Stomach (tissue), 4 donors: ENCODE data around the gene CNOT11.

Experiments
- CTCF ChIP-seq, 7 experiments: fragments of 450-650 bp in 4 of 7; fragments of 200-600 bp in 3 of 7; sonication (generic) in 3 of 7; IDR thresholded peaks; one replicate each; pipeline ENCODE4 v1.5.1; 2016 to 2019; ENCODE audit warnings: antibody characterized with exemption in 7 of 7, control low read depth in 2 of 7, mild to moderate bottlenecking in 1 of 7
- POLR2A ChIP-seq, 4 donors: fragments of 450-650 bp; IDR thresholded peaks; one replicate each; pipeline ENCODE4 v1.6.1; 2016; ENCODE audit warnings: antibody characterized with exemption in 4 of 4, control low read depth in 2 of 4, mild to moderate bottlenecking in 1 of 4, moderate library complexity in 1 of 4
- POLR2AphosphoS5 ChIP-seq, 3 donors: sonication (generic); formaldehyde crosslinking; IDR thresholded peaks; one replicate each; pipeline ENCODE4 v1.6.1; 2016; ENCODE audit warnings: antibody characterized with exemption in 3 of 3

- TF ChIP-seq POLR2AphosphoS5 (IDR thresholded peaks at IDR 0.05) (no peak), CTCF (IDR thresholded peaks at IDR 0.05) (no peak), POLR2A (IDR thresholded peaks at IDR 0.05) (no peak)
Measured at GRCh38 chr2:101299604-101300003, 46.9 kb downstream of the CNOT11 start.
